GM21526 (cell line): ENCODE measurements around the gene MAP3K8.
A peak's percentile ranks its signal among the peaks of the same experiment; 100 is the strongest.

Experiments used
- ATAC-seq: cut with Tn5 transposase; IDR thresholded peaks from one replicate; pipeline ENCODE4 v1.9.1; 2021; ENCODE audit warnings: moderate library complexity; ENCODE audit not compliant: unreplicated experiment, low FRiP score

Gene MAP3K8

DNA sequence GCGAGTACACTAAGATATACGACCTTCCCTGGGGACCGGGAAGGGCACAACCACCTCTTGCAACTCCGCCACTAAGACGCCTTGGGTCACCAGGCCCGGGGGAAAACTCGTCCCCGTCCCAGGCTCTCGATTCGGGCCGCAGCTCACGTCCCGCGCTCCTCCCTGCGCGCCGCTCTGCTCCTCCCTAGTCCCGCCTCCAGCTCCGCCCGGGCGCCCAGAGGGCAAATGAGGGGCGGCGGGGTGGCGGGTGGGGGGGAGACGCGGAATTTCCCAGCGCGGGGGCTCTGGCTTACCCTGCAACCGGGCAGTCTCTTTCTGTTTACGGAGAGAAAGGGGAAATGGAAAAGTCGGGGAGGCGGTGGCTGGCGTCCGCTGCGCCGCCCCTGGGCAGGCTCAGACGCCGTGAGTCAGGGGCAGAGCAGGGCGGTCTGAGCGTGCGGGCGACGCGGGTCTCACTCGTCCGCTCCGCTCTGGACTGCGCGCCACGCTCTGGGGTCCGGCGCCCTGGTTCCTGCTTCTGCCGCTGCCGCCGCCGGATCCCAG lies at the start of gene MAP3K8:
MAP3K8 (plus strand) TSS at position 455 of the 543 bp plus-strand sequence. CDS start 4,755 bp downstream, outside the sequence.
- peak; percentile 54 for ATAC-seq

DNA sequence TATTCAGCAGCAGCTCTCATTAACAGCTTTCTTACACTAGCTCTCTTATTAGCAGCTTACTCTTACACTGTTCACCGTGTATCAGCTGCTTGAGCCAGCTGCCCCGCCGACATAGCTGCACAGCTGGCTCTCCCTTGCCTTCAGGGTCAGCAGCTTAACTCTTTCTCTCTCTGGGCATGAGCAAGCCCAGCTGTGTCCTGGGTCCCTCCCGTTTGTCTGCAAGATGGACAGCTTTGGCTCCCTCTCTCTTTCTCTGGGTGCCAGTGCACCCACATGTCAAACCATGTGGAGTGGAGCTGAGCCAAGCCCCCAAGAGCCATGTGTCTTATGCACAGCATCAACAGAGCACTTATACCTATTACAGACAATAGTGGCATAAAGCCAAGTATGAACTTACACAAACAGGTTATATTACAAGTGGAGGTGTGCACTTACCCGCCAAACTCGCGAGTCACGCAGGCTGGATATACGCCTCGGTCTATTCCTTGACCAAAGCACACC lies 49.2 kb upstream of the MAP3K8 start:
- no peak for ATAC-seq

DNA sequence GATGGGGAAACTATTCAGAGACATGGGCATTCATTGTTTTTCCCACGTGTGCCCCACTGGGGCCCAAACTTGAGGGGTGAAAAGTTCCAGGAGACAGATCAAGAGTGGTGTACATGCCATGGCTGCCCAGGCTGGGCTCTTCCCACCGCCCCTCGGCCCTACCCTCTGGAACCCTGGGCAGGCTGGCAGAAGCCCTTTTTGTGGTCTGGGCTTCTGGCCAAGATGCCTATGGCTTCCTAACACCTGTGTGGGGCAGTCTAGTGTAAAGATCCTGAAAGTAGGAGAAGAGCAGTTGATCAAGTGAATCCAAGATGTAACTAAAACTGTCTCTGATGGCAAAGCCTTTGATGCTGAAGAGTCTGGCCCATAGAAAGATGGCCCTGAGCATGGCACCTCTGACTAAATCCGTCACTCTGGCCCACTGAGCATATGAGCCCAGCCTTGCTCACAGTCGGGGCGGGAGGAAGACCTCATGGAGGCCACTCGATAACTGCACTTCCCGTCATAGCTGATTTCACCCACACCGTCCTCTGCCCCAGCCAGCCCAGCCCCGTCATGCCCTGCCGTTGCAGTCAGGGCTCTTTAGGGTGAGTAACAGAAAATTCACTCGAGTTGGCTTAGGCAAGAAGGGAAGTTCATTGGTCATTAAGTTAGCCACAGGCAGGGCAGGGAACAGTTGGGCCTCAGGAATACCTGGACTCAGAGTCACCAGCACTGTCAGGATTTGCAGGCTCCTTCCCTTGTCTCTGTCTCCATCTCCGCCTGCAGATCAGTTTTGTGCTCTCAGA lies 47.0 kb upstream of the MAP3K8 start:
- no peak for ATAC-seq

DNA sequence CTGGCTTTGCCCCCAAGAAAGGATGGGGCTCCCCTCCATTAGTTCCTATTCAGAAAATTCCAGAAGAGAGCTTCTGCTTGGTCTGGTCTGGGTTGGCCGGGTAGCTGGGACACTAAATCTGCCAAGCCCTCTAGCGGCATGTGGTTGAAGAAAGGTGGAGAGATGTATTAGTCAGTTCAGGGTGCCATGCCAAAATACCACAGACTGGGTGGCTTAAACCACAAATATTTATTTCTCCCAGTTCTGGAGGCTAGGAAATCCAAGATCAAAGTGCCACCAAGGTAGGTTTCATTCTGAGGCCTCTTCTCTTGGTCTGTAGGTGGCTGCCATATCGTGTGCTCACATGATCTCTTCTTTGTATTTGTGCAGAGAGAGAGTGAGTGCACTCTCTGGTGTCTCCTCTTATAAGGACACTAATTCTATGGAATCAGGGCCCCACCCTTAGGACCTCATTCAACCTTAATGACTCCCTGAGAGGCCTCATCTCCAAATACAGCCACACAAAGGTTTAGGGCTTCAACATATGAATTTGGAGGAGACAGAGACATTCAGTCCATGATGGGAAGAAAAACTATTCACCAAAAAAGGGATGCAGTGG lies 46.2 kb upstream of the MAP3K8 start:
- no peak for ATAC-seq

DNA sequence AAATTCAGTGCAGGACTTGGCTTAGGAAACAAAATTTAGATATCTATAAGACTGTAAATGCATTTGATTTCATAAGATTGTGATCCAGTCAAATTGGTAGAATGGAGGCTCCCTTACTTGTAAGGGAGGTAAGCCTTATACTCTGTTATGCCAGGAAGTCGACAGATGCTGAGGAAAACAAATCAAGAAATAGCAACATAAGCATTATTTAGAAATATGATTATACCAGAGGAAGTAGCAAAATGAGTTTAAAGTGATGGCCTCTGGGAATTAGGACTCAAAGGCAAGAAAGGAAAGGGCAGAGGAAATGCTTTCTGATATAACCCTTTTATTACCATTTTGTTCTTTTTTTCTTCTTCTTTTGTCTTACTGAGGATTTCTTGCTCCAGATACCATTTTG lies 44.4 kb upstream of the MAP3K8 start:
- no peak for ATAC-seq

DNA sequence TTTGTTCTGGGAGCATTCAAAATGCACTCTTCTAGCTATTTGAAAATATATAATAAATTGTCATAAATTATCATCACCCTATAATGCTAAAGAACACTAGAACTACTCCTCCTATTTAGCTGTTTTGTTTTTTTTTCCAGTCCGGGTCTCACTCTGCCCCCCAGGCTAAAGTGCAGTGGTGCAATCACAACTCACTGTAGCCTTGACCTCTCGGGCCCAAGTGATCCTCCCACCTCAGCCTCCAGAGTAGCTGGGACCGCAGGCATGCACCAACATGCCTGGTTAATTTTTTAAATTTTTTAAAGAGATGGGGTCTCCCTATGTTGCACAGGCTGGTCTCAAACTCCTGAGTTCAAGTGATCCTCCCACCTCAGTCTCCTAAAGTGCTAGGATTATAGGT lies 43.8 kb upstream of the MAP3K8 start:
- ATAC-seq, result no peak

DNA sequence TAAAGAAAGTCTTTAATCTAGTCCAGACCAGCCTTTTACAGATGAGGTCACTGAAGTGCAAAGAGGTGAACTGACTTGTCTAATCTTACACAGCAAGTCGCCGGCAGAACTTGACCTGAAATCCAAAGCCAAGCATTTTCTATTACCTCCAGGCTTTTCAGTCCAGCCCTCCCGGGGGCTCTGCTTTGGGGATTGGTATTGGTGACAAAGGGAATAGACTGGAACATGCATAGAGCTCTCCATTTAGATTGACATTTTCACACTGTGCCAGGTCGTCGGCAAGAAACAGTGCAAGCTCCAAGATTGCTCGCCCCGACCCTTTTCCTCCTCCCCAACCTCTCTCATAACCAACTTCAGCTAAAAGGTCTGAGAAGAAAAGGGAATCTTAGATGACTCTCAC lies 42.7 kb upstream of the MAP3K8 start:
- ATAC-seq, result no peak

- peak; percentile 80 for ATAC-seq
Measured at GRCh38 chr10:30392564-30392990, 41.4 kb upstream of the MAP3K8 start.

DNA sequence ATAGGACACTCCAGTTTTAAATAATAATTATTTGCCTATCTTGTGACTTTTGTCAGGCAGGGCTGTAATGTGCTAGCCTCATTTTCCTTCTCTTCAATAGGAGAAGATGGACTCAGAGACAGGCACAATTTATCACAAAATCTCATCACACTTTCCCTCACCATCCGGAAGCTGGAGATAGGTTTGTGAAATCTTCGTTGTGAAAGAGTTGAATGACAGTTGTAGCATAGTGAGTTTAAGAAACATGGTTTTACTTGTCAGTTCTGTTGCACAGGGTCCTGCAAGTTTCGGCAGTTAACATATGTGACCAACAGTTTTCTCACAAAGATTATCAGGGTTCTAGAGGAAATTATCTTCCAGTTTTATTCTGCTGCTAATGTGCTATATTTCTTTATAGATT lies 37.7 kb upstream of the MAP3K8 start:
- no peak for ATAC-seq

DNA sequence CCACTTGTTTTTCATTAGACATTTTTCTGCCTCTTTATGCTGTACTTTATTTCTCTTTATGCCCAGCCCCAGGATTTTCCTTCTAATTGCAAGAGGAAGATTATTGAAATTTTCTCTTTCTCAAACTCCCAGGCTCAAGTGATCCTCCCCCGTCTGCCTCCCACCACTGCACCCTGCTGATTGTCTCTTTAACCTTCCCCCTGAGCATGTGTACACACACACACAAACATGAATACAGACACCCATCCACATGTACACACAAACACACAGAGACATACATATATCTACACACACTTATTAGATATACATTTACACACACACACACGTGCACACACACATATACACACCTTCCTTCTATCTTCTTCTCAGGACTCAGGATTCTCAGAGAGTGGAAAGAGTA lies 37.3 kb upstream of the MAP3K8 start:
- no peak for ATAC-seq

DNA sequence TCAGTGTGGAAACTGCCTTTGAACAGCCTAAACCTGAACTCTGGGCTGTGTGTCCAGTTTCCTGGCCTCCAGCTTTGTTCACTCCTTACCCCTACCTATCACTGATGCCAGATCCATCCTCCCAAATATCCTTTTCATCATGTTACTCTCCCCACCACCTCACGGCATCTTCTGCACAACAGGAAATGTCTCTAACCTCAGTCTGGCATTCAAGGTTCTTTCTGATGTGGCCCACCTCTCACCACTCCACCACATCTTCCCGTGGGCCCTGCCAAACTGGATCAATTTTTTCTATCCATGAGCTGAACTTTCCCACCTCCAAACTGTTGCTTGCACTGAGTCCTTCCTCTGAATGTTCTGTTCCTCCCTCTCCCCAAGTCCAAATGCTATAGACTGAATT lies 35.8 kb upstream of the MAP3K8 start:
- ATAC-seq, result no peak

GRCh38 chr10:30398788-30399187 lies 35.2 kb upstream of the MAP3K8 start:
- ATAC-seq, result no peak

GRCh38 chr10:30403494-30403893 lies 30.5 kb upstream of the MAP3K8 start:
- ATAC-seq, result no peak

DNA sequence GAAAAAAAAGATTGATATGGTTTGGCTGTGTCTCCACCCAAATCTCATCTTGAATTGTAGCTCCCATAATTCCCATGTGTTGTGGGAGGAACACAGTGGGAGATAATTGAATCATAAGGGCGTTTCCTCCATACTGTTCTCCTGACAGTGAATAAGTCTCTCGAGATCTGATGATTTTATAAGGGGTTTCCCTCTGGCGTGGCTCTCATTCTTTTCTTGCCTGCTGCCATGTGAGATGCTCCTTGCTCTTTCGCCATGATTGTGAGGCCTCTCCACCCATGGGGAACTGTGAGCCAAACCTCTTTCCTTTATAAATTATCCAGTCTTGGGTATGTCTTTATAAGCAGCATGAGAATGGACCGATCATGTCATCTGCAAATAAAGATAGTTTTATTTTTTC lies 29.4 kb upstream of the MAP3K8 start:
- ATAC-seq, result no peak

GRCh38 chr10:30411263-30411662 lies 22.7 kb upstream of the MAP3K8 start:
- no peak for ATAC-seq

GRCh38 chr10:30412901-30413300 lies 21.1 kb upstream of the MAP3K8 start:
- no peak for ATAC-seq

- peak; percentile 46 for ATAC-seq
Measured at GRCh38 chr10:30413996-30414576, 19.9 kb upstream of the MAP3K8 start.

- ATAC-seq, result no peak
Measured at GRCh38 chr10:30415593-30415992, 18.4 kb upstream of the MAP3K8 start.

DNA sequence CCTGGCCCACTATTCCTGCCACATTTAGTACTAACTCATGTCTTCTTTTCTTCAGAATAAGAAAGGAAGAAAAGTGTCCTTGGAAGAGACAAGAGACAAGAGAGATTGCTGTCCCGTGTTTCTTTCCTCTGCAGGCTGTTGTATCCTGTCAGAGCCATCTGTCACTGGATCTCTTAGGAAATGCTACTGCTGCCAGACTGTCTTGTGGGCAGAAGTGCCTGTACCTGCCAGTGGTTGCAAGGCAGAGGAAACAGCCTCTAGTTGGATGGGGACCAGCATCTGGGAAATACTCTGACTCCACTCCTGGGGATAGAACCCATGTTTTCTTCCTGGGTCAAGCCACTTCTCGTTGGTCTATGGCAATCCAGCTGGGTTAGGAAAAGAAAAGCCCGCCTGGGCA lies 16.7 kb upstream of the MAP3K8 start:
- ATAC-seq, result no peak

DNA sequence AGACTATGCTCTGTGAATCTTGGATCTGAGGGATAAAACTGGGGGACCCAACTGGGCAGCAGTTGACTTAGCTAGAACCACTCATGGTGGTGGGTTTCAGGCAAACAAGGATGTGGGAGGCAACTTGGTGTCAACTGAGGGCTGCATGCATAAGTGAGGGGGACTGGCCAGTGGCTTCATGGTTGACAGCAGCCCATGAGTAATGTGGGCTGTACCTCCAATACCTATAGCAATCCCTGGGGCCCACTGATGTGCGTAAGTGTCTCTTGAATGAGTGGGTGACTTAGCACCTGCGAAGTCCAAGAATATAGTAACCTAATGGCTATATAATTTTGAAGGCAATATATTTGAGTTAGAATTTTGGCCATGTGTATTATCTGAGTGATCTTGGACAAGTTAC lies 13.7 kb upstream of the MAP3K8 start:
- peak; percentile 52 for ATAC-seq

DNA sequence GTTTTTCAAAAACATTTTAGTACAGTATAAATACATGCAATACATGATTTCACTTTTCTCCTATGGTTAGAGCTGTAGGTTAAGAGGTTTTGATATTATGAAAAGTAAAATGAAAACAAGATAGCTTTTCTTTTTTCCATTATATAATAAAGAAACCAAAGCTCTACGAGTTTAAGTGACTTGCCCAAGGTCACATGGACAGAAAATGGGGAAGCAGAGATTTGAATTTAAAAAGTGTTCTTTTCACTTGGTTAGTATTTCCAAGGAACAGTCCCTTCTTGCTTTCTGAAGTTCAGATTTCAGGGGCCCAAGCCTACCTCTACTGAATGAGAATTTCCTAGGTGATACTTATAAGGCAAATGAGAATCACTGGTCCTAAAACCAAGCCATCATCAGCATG lies 13.2 kb upstream of the MAP3K8 start:
- ATAC-seq, result no peak
